NCI-H524 (cell line): ENCODE measurements around the gene GNG12.

Experiments used
- DNase-seq, 2 experiments: peaks; one replicate each; lab custom pipeline; 2025; lab: John Stamatoyannopoulos, UW

The GNG12 gene

DNA sequence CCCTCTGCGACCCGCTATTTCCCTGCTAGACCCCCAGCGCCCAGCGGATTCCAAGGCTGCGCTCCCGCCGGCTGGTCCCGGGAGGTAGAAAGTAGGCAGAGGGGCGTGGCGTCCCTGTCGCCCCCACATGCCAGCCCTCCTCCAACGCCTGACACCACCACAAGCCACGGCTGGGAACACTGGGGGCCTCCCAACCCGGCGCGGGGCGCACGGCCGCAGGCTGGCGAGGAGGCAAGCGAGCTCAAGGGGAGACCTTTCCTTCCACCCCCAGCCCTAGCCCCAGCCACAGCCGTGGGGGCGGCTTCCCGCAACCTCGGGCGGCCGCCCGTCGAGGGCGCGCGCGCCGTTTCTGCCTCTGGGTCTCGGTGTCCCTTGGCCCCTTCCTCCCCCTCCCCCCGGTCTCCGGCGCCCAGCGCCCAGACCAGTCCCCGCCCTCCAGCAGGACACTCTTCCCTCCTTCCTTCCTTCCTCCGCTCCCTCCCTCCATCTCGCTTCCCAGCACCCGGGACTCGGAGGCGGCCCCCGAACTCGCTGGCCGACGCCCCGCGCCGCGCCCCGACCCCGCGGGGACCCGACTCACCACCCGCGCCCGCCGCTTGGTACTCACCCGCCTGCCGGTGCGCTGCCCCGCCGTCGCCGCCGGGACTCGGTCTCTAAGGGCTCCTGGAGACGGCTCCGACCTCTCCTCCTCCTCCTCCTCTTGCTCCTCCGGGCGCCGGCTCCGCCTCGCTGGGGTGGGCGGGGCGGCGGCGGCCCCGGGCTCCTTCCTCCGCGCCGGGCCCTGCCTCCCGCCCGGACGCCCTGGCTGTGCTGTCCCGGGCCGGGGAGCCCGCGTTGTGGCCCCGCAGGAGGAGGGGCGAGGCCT, at the start of gene GNG12:
TSS of gene GNG12 (minus strand) at position 731 of the 865 bp plus-strand sequence. CDS start 125,781 bp downstream, outside the sequence.
- DNase-seq: peak; percentile 40 to 46

DNA sequence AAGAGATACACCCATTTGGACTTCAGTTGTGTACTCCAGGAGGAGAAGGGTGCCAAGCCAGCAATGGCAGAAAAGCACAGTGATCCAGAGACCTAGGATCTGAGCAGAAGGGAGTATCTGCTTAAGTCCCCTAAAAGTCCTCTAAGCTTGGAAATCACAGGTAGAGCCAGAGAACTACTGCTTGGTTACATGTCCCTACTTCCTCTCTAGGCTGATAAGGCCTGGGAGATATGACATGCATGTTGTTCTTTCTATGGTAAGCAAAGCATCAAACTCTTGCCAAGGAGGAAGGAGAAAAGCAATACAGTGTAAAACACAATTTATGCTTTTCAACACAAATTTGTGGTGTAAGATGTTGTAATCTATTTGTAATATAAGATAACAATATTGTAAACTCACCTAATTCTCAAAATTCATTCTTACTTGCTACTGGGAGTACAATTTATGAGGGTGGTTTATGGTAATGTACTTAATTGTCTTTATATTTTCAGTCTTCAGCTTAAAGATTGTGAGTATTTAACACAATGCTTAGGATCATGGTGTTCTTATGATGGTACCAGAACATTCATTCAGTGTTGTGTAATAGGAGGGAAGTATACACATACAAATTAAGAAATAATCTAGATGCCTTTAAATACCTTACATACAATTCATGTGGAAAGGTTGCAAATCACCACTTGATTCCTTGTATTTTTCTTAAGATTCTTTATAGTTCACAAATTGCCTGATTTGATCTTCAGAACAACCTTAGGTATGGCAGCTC, 49.1 kb upstream of the GNG12 start:
- DNase-seq: no peak

DNA sequence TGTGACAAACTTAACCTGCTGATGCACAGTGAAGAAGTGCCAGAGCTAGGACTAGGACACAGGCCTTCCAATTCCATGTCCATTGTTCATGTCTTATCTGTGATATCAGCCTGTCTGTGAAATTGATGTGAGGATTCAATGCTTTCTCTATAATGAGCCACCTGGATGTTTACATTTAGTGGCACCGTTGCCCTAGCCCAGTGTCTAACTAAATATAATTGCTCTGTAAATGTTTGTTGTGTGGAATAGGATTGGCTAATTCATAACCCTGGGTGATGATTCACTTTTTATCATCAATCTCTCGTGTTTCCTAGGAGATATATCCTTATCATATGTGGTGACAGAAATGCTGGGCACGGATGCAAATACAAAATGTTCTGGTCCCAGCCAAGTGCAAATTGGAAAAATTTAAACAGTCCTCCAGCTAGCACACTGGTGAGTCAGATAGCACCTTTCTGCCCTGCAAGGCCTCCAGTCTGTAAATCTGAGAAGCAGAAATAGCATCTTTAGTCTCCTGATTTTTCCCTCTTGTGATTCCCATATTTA, 46.9 kb upstream of the GNG12 start:
- no peak for DNase-seq

DNA sequence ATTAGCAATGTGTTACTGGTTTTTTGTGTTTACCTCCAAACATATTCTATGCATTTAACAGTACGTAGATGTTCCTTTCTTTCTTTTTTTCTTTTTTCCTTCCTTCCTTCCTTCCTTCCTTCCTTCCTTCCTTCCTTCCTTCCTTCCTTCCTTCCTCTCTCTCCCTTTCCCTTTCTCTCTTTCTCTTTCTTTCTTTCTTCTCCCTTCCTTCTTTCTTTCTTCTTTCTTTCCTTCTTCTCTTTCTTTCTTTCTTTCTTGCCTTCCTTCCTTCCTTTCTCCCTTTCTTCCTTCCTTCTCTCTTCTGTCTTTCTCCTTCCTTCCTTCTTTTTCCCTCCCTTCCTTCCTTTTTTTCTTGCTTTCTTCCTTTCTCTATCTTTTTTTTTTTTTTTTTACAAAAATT, 46.2 kb upstream of the GNG12 start:
- DNase-seq: no peak

DNA sequence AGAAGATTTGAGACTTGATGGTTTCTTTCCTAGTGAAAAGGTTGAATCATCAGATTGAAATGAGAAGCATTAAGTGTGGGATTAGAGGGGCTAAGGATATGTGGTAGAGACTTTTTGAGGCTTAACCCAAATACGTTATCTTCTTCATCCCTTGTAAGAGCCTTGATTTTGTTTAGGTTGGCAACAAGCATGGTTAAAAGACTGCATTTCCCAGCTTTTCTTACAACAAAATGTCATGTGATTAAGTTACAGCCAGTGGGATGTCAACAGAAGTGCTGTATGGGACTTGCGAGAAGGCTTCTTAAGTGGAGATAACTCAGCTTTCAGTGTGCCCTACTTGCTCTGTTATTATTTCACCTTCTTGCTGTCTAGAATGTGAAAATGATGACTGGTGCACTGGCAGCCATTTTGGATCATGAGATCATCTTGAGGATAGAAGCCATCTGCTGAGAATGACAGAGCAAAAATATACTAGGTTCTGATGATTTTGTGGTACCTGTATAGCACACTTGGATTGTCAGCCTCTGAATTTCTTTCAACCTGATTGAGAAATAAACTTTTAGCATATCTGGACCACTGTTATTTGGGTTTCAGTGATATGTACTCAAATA, 41.3 kb upstream of the GNG12 start:
- peak; percentile 9 to 31 for DNase-seq

DNA sequence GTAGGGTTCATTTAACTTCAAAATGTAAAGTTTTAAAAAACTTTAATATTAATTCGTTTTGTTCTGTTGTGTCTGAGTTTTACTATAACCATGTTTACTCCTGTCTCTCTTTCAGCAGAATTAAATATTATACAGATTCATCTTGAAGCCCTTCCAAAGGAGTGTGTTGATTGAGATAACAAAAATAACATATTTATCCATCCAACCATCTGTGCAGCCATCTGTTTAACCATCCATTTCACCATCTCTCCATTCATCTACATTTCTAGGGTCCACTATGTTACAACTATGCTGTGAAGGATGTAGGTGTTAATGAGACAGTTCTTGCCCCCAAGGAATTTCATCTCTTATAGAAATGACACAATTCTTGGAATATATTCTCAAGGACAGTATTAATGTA, 36.0 kb upstream of the GNG12 start:
- DNase-seq: peak; percentile 57 to 88

DNA sequence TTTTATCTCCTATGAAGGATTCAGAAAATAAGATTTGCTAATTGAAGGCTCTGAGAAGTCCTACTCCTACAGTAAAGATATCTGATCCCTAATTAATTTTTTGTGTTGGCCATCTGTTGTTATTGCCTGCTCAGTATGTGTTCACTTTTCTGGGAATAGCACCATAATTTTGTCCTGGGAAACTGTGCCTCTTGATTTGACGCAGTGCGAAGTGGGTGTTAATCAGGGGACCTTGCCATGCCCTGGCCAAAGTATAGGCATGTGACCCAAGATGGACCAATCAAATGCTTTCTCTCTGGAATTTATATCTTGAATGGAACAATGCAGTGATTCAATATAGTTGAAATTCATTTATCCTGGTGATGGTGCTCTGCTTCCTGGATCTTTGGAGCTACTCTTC, 30.4 kb upstream of the GNG12 start:
- peak; percentile 50 to 86 for DNase-seq

DNA sequence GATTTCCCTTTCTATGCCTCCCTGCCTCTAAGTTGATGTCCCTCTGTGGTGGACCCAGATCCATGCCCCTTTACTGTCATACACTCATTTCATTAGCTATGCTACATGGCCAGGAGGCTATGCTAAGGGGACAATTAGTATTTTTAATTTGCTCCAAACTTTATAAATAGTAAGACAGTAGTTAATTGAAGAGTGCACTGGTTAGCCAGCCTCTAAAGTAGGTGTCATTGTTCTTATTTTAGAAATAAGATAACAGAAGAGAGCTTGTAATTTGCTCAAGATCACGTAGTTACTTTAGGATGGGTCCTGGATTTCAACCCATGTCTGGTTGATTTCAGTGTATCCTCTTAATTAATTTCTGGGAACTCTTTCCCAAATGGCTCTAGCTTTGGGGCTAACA, 29.4 kb upstream of the GNG12 start:
- no peak for DNase-seq

DNA sequence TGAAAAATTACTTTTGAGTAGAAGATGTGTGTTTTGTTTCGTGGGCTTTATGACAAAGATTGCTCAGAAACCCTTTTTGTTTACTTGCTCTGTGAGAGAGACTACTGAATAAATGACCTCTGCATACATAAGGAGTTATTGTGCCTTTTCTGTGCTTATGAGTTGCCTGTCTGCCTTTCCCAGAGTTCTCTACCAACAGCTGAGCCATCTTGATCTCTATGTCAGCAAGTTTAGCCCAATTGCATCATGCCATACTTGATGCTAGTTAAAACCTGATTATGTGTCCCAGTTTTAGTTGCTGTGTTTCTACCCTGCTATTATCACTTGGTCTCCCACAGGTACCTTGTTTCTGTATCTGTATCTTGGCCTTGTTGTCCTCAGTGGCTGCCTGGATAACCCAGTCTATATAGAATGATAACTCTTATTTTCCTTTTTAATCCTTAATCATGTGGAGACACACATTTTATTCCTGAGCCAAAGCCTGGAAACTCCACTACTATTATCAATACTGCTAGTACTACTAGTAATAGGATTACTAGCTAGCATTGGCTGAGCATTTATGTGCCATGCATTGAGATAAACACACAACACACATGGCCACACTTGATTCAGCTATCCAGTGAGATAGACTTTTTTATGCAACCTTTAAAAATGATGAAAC, 28.7 kb upstream of the GNG12 start:
- no peak for DNase-seq

DNA sequence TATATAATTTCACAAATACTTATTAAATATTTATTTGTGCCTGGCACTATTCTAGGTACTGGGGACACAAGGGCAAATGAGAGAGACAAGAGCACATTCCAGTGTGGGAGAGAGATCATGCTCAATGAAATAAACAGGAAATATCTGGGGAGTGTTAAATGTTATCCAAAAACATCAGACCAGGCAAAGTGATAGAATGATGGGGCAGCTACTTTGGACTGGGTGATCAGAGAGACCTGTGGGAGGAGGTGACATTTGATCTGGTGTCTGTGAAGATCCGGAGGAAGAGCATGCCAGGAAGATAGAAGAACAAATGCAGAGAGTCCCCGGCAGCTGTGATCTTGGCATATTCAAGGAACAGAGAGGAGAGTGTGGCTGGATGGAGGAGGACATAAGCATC, 27.5 kb upstream of the GNG12 start:
- no peak for DNase-seq

DNA sequence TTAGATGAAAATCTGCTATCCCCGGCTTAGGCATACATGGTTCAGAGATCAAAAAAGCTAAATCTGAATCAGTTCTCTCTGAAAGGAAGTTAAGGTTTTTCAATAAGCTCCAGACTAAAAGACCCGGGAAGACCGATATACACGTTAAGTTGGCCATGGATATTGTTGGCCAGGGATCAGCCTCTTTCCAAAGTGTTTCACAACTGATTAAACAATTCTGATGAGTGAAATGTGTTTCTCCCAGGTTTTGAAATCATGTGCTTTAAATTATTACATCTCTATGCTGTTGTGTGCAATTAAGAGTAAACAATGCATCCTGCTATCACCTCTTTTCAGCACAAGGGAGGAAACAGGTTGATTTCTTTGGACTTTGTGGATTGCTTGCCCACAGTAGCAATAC, 23.7 kb upstream of the GNG12 start:
- DNase-seq: no peak

DNA sequence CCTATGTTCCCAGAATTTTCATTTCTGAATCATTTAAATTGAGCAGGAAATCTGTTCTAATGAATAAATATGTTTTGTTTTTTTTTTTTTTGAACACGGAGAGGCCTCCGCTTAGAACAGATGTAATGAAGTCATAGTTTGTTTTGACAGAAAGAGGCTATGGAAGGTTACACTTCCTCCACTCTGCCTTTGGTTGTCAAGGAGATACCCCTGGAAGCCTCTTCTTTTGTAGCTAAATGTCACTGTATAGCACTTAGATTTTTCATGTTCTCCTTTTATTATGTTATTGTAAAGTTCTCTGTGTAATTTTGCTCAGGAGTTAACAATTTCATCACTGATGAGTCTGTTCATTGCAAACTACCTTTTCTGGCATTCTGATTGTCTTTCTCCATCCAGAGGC, 22.7 kb upstream of the GNG12 start:
- no peak for DNase-seq

DNA sequence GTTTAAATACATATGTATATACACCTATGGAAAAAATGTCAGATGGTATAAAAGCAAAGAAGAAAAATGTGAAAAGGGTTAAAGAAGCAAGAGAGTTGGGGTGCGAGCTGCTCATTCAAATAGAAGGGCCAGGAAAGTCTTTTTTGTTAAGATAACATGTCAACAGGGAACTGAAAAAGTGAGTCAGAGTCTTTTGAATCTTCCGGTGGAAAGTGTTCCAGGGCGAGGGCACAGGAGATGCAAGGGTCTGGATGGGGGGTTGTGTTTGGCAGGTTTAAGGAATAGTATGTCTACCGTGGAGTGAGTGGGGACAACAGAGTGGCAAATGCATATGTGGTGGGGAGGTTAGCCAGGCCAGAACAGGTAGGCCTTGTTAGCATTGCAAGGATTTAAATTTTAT, 22.2 kb upstream of the GNG12 start:
- no peak for DNase-seq

DNA sequence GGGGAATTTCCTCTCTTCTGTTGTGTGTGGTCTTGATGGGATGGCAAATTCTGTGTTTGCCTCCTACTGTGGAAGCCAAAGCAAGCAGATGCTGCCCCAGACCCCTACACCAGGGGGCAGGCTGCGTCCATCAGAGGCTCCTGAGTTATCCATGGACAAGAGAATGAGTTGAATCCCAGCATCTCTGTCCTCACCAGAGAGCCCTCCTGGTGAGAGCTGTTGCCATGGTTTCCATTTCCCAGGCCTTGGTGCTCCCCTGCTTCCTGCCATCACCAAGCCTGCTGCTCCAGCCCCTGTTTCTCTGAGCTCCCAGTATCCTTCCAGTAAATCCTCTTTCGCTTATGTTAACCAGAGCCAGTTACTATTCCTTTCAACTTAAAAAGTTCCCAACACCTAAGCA, 20.4 kb upstream of the GNG12 start:
- DNase-seq: peak; percentile 82 to 90

DNA sequence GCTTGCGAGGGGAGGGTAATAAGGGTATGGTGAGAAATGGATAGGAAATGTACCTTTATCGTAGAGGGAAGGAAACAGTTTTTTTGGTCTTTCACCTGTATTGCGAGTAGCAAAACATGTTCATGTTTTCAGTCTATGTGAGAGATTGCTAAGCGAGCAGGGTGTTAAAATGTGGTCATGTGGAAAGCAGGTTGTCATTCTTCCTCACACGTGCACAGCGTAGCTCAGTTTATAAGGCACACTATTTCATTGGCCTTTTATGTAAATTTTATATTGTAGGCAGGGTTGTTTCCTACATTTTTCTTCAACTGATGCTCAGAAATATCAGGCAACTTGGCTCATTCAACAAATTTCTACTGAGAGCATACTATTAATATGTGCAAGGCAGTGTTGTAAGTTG, 18.5 kb upstream of the GNG12 start:
- DNase-seq: no peak

DNA sequence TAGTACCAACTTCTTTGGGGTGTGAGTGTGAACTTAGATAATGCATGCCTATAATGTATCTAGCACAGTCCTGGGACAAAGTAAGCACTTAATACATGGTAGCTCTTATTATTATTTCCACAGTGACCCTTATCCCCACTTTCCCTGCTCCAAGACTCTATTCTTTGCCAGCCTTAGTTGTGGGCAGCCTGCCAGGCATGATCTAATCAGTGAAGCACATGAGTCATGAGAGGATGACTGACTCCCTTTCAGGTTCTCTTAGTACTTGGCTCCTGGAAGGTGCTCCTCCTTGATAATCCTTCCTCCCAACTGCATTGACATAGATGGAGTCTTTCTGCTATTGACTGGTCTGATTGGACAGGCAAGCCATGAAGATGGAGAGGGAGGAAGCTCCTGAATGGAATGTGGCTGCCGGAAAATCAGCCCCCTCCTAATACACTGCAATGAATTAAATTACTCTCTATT, 17.4 kb upstream of the GNG12 start:
- peak in 1 of 2 experiments; percentile 9 for DNase-seq

DNA sequence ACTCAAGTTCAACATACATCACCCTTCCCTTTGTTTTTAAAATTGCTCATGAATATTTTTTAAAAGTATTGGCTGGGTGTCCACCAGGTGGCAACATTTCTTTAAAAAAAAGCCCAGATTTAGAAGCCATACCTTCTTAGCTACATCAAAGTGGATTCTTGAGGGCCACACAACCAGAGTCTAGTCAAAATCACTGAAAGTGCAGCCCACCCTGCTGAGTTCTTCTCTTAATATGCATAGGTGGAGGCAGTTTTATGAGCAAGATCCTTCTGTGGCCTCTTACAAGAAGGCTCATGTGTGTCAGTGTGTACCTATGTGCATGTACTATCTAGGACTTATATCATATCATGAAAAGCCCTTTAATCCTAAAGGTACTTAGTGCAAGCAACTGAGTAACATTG, 16.9 kb upstream of the GNG12 start:
- DNase-seq: peak; percentile 19 to 46

DNA sequence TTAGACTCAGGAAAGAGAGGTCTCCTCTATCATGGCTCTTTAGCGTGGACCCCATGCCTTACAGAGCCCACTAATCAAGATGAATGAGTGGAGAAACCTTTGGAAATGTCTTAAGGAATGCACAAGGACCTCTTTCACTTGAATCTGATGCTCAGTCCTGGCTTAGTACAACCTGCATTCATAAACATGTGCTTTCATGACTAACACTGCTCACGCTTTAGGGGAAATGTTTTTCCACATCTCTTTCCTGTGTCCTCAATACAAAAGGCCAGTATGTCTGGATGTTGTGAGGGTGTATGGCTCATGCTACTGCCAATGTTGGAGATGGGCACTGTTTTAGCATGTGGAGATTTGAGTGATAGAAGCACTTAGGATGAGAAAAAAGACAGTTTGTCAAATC, 14.2 kb upstream of the GNG12 start:
- no peak for DNase-seq

DNA sequence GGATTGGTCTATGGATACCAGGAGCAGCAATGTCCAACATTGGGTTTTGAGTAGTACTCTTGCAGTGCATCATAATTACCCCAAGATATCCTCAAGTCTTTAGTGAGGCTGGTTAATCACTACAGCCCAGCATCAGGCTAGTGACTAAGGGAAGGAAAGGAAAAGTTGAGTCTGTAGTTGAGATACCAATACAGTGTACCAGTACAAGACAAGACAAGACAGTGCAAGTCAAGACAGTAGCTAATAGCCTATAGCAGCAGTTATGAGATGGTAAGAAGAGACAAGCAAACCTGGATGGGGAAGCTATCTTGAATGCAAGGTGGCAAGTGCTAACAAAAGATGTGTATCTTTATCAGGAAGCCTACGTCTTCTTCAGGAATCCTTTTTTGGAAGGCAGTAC, 13.3 kb upstream of the GNG12 start:
- no peak for DNase-seq

DNA sequence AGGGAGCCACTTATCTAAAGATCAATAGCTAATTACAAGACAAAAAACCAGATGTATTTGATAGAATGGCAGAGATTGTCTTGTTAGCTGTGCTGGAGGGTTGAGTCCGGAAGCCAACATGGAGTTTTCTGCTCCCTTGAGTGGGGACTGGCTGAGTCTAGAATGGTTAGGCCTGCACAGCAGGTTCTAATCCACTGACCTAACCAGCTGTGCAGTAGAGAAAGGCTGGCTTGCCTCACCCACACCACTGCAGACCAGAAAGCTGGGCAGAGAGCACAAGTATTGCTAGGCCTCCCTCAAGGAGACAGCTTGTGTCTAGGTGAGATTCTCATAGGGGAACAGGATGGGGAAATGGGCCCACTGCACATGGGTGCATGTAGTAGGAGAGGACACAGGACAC, 11.7 kb upstream of the GNG12 start:
- DNase-seq: no peak

DNA sequence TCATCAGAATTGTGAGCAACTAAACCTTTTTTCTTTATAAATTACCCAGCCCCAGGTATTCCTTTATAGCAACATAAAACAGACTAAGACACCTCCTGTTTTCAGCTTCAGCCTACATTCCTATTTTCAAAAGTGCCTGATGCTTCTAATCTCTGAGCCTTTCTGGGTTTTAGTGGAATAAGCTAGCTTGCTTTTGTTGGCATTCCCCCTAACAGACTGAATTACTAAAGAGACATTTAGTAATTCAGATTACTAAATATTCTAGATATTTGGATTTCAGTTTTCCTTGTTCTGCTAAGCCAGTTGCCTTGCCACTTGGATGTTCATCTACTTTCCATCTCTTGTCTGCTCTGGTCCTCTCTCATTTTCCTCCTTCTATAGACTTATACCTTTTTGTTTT, 10.5 kb upstream of the GNG12 start:
- no peak for DNase-seq

DNA sequence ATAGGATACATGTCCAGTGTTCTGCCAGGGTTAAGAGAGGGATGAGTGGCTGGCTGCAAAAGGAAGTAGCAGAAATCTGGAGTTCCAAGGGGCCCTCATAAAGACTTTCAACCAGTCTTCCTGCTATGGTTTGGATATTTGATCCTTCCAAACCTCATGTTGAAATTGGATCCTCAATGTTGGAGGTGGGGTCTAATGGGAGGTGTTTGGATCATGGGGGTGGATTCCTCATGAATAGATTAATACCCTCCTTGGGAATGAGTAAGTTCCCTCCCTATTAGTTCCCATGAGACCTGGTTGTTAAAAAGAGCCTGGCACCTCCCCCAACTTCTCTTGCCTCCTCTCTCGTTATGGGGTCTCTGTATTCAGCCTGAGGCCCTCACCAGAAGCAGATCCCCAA, 10.1 kb upstream of the GNG12 start:
- DNase-seq: no peak
